ENCODE results near the gene GABPB1.
A peak's percentile ranks its signal among the peaks of the same experiment; 100 is the strongest.

Gene GABPB1

GRCh38 chr15:50275091-50275490 is 79.9 kb downstream of the GABPB1 start:
- H3K4me3 ChIP-seq (ENCODE audit: low read depth, low read length): no peak overlapping the region
- TF ChIP-seq, protein P1, sequence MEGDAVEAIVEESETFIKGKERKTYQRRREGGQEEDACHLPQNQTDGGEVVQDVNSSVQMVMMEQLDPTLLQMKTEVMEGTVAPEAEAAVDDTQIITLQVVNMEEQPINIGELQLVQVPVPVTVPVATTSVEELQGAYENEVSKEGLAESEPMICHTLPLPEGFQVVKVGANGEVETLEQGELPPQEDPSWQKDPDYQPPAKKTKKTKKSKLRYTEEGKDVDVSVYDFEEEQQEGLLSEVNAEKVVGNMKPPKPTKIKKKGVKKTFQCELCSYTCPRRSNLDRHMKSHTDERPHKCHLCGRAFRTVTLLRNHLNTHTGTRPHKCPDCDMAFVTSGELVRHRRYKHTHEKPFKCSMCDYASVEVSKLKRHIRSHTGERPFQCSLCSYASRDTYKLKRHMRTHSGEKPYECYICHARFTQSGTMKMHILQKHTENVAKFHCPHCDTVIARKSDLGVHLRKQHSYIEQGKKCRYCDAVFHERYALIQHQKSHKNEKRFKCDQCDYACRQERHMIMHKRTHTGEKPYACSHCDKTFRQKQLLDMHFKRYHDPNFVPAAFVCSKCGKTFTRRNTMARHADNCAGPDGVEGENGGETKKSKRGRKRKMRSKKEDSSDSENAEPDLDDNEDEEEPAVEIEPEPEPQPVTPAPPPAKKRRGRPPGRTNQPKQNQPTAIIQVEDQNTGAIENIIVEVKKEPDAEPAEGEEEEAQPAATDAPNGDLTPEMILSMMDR (IDR thresholded peaks at IDR 0.05; ENCODE audit: low read depth, low read length, missing control alignments): no peak
- no peaks in the 10 kb centered on the region for H3K36me3 ChIP-seq (replicated peaks)
- in situ Hi-C loops (cut with HindIII; ENCODE audit: low pct_ligation_motif_present, low sequenced_read_pairs): no loop called here
- DNase-seq: no peak
- H3K27ac ChIP-seq: no peak overlapping the region
- no peaks in the 10 kb centered on the region for H3K27me3 ChIP-seq (replicated peaks)

GRCh38 chr15:50267577-50267976 is 87.4 kb downstream of the GABPB1 start:
- Histone ChIP-seq H3K36me3 (replicated peaks) (no peaks in the 10 kb centered on the region), H3K27ac (no peak overlapping the region), H3K4me3 (ENCODE audit: low read depth, low read length) (no peak overlapping the region), H3K27me3 (replicated peaks) (peaks cover 3% of the 10 kb centered on the region)
- DNase-seq: no peak
- in situ Hi-C loops (cut with HindIII; ENCODE audit: low pct_ligation_motif_present, low sequenced_read_pairs): no loop called here
- TF ChIP-seq, protein P1 (IDR thresholded peaks at IDR 0.05; ENCODE audit: low read depth, low read length, missing control alignments): no peak

DNA sequence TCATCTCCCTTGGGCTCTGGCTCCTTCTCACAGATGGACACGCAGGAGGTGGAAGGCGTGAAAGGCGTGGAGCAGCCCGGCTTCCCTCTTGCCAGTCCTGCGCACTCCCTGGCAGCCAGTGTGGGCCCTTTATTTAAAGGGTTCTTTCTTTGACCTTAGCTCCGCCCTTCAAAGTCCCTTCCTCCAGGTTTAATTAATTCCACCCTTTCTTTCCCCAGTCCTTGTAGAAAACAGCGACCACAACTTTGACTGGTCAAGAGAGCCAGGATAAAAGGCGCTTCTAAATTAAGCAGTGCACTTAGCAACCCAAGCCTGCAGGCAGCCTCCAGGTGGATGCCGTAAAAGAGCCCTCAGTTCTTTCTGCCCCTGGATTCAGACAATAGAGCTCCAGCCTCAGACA is 89.4 kb downstream of the GABPB1 start, which contains the start of gene HDC:
Gene HDC, minus strand, starts transcription at position 107 of the 400 bp plus-strand sequence. Its CDS starts 103 bp downstream, at position 4.
- Histone ChIP-seq H3K36me3 (replicated peaks) (no peaks in the 10 kb centered on the region), H3K27me3 (replicated peaks) (peaks cover 3% of the 10 kb centered on the region), H3K4me3 (ENCODE audit: low read depth, low read length) (no peak within 1 kb of the TSS), H3K27ac (no peak within 1 kb of the TSS)
- DNase-seq: no peak
- TF ChIP-seq, protein P1 (IDR thresholded peaks at IDR 0.05; ENCODE audit: low read depth, low read length, missing control alignments): no peak
- in situ Hi-C loops (cut with HindIII; ENCODE audit: low pct_ligation_motif_present, low sequenced_read_pairs): no loop called here

DNA sequence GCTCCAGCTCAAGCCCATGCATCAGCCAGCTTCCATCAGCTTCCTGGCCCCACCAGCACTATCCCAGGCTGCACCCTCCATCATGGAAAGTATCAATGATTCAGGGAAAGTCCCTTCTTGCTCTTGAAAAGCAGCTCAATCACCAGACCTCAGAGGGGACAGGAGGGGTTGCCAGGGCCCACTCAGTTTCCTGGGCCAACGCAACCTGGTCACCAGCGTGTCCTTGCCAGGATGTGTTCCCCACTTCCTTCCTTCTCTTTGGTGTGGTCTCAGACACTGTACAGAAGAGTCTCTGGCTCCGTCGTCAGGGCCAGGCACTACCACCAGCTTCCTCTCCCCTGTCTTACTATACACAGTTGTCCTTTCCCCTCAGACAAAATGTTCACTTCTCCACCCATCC is 92.5 kb downstream of the GABPB1 start:
- in situ Hi-C loops (cut with HindIII; ENCODE audit: low pct_ligation_motif_present, low sequenced_read_pairs): no loop called here
- Histone ChIP-seq H3K27me3 (replicated peaks) (peaks cover 3% of the 10 kb centered on the region), H3K36me3 (replicated peaks) (no peaks in the 10 kb centered on the region), H3K27ac (no peak overlapping the region), H3K4me3 (ENCODE audit: low read depth, low read length) (no peak overlapping the region)
- DNase-seq: no peak
- TF ChIP-seq, protein P1 (IDR thresholded peaks at IDR 0.05; ENCODE audit: low read depth, low read length, missing control alignments): no peak

GRCh38 chr15:50261981-50262380 is 93.0 kb downstream of the GABPB1 start:
- TF ChIP-seq, protein P1 (IDR thresholded peaks at IDR 0.05; ENCODE audit: low read depth, low read length, missing control alignments): peak; percentile 15
- H3K27ac ChIP-seq: no peak overlapping the region
- peaks cover 3% of the 10 kb centered on the region for H3K27me3 ChIP-seq (replicated peaks)
- H3K4me3 ChIP-seq (ENCODE audit: low read depth, low read length): no peak overlapping the region
- no peaks in the 10 kb centered on the region for H3K36me3 ChIP-seq (replicated peaks)
- in situ Hi-C loops (cut with HindIII; ENCODE audit: low pct_ligation_motif_present, low sequenced_read_pairs): no loop called here
- no peak for DNase-seq

GRCh38 chr15:50260969-50261496 is 94.0 kb downstream of the GABPB1 start:
- H3K4me3 ChIP-seq (ENCODE audit: low read depth, low read length): no peak overlapping the region
- in situ Hi-C loops (cut with HindIII; ENCODE audit: low pct_ligation_motif_present, low sequenced_read_pairs): no loop called here
- H3K27me3 ChIP-seq (replicated peaks): peaks cover 3% of the 10 kb centered on the region
- DNase-seq: no peak
- no peak overlapping the region for H3K27ac ChIP-seq
- TF ChIP-seq, protein P1 (IDR thresholded peaks at IDR 0.05; ENCODE audit: low read depth, low read length, missing control alignments): no peak
- no peaks in the 10 kb centered on the region for H3K36me3 ChIP-seq (replicated peaks)

Data from brain microvascular endothelial cell (primary cell).